GM12873 (cell line): ENCODE data around the gene RAB6A.

ENCODE experiments used
- CTCF ChIP-seq: IDR thresholded peaks from 2 replicates; pipeline ENCODE4 v1.5.1; 2012; ENCODE audit warnings: low read depth, mild to moderate bottlenecking, moderate library complexity, low read length, control low read depth; ENCODE audit not compliant: insufficient read depth; ENCODE audit errors: missing control alignments

The RAB6A gene

GRCh38 chr11:73693899-73694525, 66.9 kb downstream of the RAB6A start:
- TF ChIP-seq CTCF, result no peak

GRCh38 chr11:73680687-73681086, 80.2 kb downstream of the RAB6A start:
- no peak for TF ChIP-seq CTCF

- TF ChIP-seq CTCF, result no peak
These were observed 89.2 kb downstream of the RAB6A start for GRCh38 chr11:73671701-73672100.

GRCh38 chr11:73670808-73671207, 90.1 kb downstream of the RAB6A start:
- TF ChIP-seq CTCF, result no peak

GRCh38 chr11:73667891-73668290, 93.0 kb downstream of the RAB6A start:
- TF ChIP-seq CTCF, result no peak

- no peak for TF ChIP-seq CTCF
These were observed 96.0 kb downstream of the RAB6A start for GRCh38 chr11:73664877-73665276.

GRCh38 chr11:73663604-73664495, 97.0 kb downstream of the RAB6A start:
- TF ChIP-seq CTCF, result no peak
